Endometrial microvascular endothelial cells (primary cell): ENCODE results near the gene PRRG3. TPM values are rescaled to one million over a fixed set of nuclear protein-coding genes. Genes with fewer than 3 reads are reported as not detected.
"Not testable (repeated sequence)": the region's sequence is repeated elsewhere in the genome, so short reads cannot be mapped to it uniquely, and the experiment has no call there.

Source experiments
- in situ Hi-C: cut with HindIII; loops from 2 replicates; pipeline ENCODE4 v1.10.0; 2017; ENCODE audit warnings: low sequenced_read_pairs, low pct_unique_long_range_greater_than_20kb; ENCODE audit errors: inconsistent ontology term
- total RNA-seq: library from RNA; depleted of rRNA; stranded (reverse); fragments of >200 nt; gene quantifications from one replicate; pipeline ENCODE4 v1.2.3, GENCODE V29; 2015; ENCODE audit errors: inconsistent ontology term

PRRG3 gene
- not detected for total RNA-seq

DNA sequence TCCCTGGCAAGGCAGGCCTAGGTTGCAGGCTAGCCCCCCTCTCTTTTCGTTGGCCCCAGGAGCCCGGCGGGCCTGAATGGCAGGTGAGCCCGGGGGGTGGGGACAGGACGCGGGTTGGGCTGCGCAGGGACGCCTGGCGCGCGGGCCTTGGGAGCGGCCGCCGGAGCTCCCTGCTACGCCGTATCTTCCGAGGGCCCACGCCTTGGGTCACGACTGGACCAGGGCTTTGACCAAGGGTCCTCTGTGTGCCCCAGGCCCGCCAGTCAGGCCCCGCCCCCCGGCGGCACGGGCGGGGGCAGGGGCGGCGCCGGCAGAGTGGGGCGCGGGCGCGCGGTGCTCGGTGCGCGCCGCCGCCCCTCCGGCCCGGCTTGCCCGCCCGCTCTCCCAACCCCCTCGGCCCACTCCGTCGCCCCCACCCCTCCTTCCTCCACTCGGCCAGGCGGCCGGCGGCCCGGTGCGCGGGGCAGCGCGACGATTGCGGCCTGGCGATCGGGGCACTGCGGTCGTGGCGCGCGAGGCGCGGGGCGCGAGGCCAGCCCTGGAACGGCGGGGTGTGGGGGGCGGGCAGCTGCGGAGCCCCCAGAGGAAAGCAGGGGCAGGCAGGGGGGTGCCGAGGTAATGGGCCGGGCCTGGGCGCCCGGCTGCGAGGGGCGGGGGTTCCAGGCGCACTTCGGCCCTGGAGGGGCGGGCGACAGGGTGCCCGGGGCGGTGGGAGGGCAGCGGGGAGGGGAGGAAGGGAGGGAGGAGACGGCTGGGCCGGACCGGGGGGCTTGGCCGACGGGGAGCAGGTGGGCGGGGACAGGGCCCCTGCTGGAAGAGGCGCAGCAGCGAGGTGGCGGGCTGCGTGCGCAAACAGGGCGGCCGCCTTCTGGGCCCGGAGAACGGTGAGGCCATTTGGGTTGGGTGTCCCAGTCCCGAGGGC is at the start of gene PRRG3:
PRRG3 (plus strand) TSS at position 798 of the 922 bp plus-strand sequence. CDS start 3,357 bp downstream, outside the sequence.
- in situ Hi-C loops = no loop called here

- in situ Hi-C loops = no loop called here
These were observed 20.0 kb upstream of the PRRG3 start for GRCh38 chrX:151675121-151675746.

DNA sequence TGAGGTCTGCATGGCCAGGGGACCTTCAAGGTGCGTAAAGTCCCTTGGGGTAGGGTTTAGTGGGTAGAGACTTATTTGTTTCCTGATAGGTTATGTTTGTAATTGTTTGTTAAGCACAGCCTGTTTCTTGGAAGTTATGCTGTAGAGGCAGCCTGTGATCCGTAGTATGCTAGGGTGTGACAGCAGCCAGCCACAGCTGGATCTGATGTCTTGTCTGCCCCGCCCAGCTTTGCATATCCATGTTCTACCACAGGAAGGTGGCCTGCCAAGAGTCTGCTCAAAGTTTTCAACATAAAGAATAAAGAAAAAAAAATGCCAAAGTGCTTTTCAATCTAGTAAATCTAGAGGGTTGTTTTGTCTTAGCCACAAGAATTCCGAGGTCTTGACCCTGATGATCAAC is 19.1 kb upstream of the PRRG3 start:
- in situ Hi-C loops = no loop called here

GRCh38 chrX:151679798-151680402 is 15.4 kb upstream of the PRRG3 start:
- in situ Hi-C loops = no loop called here

DNA sequence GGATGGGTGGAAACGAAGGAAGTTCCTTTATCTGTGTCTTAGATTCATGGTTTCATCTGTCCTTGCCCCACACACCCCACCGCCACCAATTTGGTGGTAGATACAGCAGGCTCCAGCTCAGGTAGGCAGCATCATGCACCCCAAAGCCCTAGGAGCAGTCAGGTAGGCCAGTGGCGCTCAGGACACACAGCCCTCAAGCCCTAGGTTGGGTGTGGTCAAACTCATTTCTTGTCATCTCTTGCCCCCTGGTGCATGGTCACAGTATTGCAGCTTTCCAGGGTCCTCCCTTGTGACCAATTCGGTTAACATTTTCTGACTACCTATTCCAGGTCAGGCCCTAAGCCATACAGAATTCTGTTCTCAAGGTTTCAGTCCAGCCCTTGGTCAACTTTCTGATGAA is 14.5 kb upstream of the PRRG3 start:
- in situ Hi-C loops = no loop called here

- in situ Hi-C loops = no loop called here
These were observed 7.6 kb upstream of the PRRG3 start for GRCh38 chrX:151687635-151688034.

- in situ Hi-C loops = no loop called here
These were observed 6.6 kb upstream of the PRRG3 start for GRCh38 chrX:151688695-151689094.

GRCh38 chrX:151692825-151693224 is 2.4 kb upstream of the PRRG3 start:
- in situ Hi-C loops = no loop called here

- in situ Hi-C loops = no loop called here
These were observed 1.1 kb upstream of the PRRG3 start for GRCh38 chrX:151694121-151694520.

- in situ Hi-C loops = no loop called here
These were observed 504 bp downstream of the PRRG3 start for GRCh38 chrX:151695583-151696340.

- in situ Hi-C loops = not testable (repeated sequence)
These were observed 1.8 kb downstream of the PRRG3 start for GRCh38 chrX:151697082-151697481.

DNA sequence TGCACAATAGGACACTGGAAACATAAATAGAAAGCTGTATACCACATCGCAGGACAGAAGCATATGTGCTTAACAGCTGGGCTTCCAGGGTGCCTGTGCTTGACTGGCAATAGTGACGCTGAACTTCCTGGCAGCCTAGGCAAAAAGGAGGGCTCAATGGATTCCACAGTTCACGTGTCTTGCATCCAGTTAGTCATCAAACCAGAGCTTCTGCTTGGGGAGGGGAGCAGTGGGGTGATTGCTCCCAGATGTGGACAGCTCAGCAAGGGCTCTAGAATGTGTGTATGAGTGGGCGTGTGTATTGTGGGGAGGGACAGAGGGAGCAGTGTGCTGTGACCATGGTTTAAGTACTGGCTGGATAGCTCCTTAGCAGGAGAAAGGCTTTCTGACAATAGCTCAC is 2.3 kb downstream of the PRRG3 start:
- in situ Hi-C loops = no loop called here

DNA sequence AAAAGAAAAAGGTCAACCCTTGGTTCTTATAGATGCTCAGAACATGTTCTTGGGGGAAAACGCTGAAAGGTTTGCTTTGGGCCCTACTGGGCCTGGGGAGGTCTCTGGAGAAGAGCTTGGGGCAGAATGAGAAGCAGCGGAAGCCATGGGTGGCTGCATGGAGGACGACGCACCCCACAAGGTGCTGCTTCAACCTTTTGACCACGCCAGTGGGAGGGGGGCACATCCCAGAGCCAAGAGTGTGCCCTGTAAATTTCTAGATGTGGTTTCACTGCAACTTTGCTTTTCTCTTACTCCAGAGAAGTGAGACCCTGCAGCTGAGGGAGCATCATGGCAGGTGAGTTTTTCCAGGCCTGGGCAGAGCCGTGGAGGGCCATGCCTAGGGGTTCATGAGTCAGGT is 3.2 kb downstream of the PRRG3 start:
- in situ Hi-C loops = no loop called here

GRCh38 chrX:151699746-151700145 is 4.5 kb downstream of the PRRG3 start:
- in situ Hi-C loops = no loop called here

DNA sequence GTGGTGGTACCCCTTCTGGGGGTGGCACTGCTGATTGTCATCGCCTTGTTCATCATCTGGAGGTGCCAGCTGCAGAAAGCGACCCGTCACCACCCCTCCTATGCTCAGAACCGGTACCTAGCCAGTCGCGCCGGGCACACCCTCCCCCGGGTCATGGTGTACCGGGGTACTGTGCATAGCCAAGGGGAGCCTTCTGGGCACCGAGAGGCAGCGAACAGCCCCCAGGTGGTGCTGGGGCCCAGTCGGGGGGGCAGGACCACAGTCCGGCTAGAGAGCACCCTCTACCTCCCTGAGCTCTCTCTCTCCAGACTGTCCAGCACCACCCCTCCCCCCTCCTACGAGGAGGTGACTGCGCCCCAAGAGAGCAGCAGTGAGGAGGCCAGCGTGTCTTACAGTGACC is 5.3 kb downstream of the PRRG3 start:
- in situ Hi-C loops = no loop called here

DNA sequence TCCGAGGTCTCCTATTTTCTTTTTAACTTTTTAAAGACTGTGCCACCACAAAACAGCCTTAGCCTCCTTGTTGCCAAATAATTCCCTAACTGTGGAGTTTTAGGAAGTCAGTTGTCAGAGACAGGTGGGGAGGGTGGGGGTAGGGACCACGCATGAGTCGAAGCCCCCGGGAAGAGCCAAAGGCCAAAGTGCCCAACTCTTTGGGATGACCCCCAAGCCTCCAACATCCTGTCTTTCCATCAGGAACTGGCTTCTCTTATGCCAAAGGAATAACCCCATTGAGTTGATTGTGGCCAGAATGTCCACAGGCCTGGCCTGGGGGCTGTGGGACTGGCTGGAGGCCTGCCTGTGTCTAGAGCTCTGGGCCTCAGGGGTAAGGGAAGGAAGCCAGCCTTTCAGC is 5.8 kb downstream of the PRRG3 start:
- in situ Hi-C loops = no loop called here

DNA sequence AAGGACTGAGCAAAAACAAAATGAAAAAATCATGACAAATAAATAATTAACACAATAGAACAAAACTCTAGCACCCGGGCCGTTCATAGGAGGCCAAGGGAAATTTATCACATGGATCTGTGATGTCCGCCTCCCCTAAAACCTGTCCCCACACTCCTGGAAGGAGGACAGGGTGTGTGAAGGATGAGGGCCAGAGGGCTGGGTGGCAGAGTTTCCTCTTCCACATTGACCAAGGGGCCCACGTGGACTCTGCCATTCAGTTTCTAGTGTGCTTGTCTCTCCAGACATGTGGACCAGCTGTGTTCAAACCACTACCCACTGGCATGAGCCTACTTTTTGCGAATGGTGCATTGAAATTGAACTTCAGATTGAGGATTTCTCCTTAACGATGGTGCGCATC is 6.3 kb downstream of the PRRG3 start:
- in situ Hi-C loops = no loop called here

GRCh38 chrX:151702026-151702714 is 6.9 kb downstream of the PRRG3 start:
- in situ Hi-C loops = no loop called here
